Osteoblast (primary cell): ENCODE results near the gene PLXNB1. TPM values are rescaled to one million over a fixed set of nuclear protein-coding genes. Genes with fewer than 3 reads are reported as not detected.
A peak's percentile ranks its signal among the peaks of the same experiment; 100 is the strongest.

ENCODE experiments used
- DNase-seq: peaks from one replicate; pipeline ENCODE4 v3.0.0; 2011; ENCODE audit warnings: low spot score, mixed read lengths; ENCODE audit not compliant: insufficient read length; ENCODE audit errors: missing footprints
- H2AFZ ChIP-seq: 2 replicates; pipeline ENCODE4 v1.6.0; 2011; ENCODE audit warnings: mild to moderate bottlenecking, low read length
- H3K27ac ChIP-seq: 2 replicates; pipeline ENCODE4 v1.5.1; 2011; ENCODE audit warnings: mild to moderate bottlenecking, low read depth, low read length, moderate library complexity
- H3K27me3 ChIP-seq: 2 replicates; pipeline ENCODE4 v1.6.0; 2012; ENCODE audit warnings: mild to moderate bottlenecking, control low read depth, inconsistent platforms, low read length, moderate library complexity; ENCODE audit not compliant: insufficient read depth
- H3K36me3 ChIP-seq: 2 replicates; pipeline ENCODE4 v1.5.1; 2011; ENCODE audit warnings: mild to moderate bottlenecking, low read length, control low read depth, moderate library complexity; ENCODE audit not compliant: insufficient read depth
- H3K4me1 ChIP-seq: 2 replicates; pipeline ENCODE4 v1.5.1; 2011; ENCODE audit warnings: mild to moderate bottlenecking, low read length, control low read depth, moderate library complexity; ENCODE audit not compliant: insufficient read depth
- H3K4me2 ChIP-seq: 2 replicates; pipeline ENCODE4 v1.6.0; 2011; ENCODE audit warnings: mild to moderate bottlenecking, low read length; ENCODE audit not compliant: insufficient read depth
- H3K4me3 ChIP-seq: fragments of 200-600 bp; sonication (generic); 3 replicates; pipeline ENCODE4 v1.5.1; 2012; ENCODE audit warnings: mild to moderate bottlenecking, low read length, inconsistent platforms; ENCODE audit not compliant: insufficient read depth
- H3K79me2 ChIP-seq: 2 replicates; pipeline ENCODE4 v1.6.0; 2012; ENCODE audit warnings: mild to moderate bottlenecking, low read length, control low read depth, inconsistent platforms; ENCODE audit not compliant: insufficient read depth
- H3K9me3 ChIP-seq: 2 replicates; pipeline ENCODE4 v1.5.1; 2011; ENCODE audit warnings: low read depth, low read length, control low read depth
- H4K20me1 ChIP-seq: 2 replicates; pipeline ENCODE4 v1.6.0; 2012; ENCODE audit warnings: mild to moderate bottlenecking, low read length, control low read depth; ENCODE audit not compliant: insufficient read depth
- CTCF ChIP-seq: IDR thresholded peaks from 2 replicates; pipeline ENCODE4 v1.5.1; 2011; ENCODE audit warnings: mild to moderate bottlenecking, low read depth, low read length, moderate library complexity; ENCODE audit errors: extremely low read depth
- total RNA-seq: library from RNA; depleted of rRNA; stranded (reverse); fragments of >200 nt; gene quantifications from 2 replicates; pipeline ENCODE4 v1.2.3, GENCODE V29; 2012

The PLXNB1 gene
- total RNA-seq, 1 donor = 33.7 TPM

GRCh38 chr3:48388966-48389365 is 40.9 kb downstream of the PLXNB1 start:
- H3K4me3 ChIP-seq = no peak overlapping the region
- no peak overlapping the region for H3K27ac ChIP-seq
- peaks cover 26% of the 10 kb centered on the region for H3K27me3 ChIP-seq
- no peaks in the 10 kb centered on the region for H3K79me2 ChIP-seq
- no peaks in the 10 kb centered on the region for H3K36me3 ChIP-seq
- H2AFZ ChIP-seq = no peak overlapping the region
- DNase-seq = no peak
- no peak for TF ChIP-seq CTCF
- H3K9me3 ChIP-seq = no peaks in the 10 kb centered on the region
- H4K20me1 ChIP-seq = no peaks in the 10 kb centered on the region
- H3K4me2 ChIP-seq = no peak overlapping the region
- H3K4me1 ChIP-seq = no peaks in the 10 kb centered on the region

GRCh38 chr3:48387634-48388033 is 42.3 kb downstream of the PLXNB1 start:
- Histone ChIP-seq H2AFZ (no peak overlapping the region), H3K4me3 (no peak overlapping the region), H3K79me2 (no peaks in the 10 kb centered on the region), H3K4me2 (no peak overlapping the region), H3K9me3 (no peaks in the 10 kb centered on the region), H3K27ac (no peak overlapping the region), H3K27me3 (peaks cover 31% of the 10 kb centered on the region), H4K20me1 (no peaks in the 10 kb centered on the region), H3K36me3 (no peaks in the 10 kb centered on the region), H3K4me1 (no peaks in the 10 kb centered on the region)
- TF ChIP-seq CTCF = no peak
- DNase-seq = no peak

DNA sequence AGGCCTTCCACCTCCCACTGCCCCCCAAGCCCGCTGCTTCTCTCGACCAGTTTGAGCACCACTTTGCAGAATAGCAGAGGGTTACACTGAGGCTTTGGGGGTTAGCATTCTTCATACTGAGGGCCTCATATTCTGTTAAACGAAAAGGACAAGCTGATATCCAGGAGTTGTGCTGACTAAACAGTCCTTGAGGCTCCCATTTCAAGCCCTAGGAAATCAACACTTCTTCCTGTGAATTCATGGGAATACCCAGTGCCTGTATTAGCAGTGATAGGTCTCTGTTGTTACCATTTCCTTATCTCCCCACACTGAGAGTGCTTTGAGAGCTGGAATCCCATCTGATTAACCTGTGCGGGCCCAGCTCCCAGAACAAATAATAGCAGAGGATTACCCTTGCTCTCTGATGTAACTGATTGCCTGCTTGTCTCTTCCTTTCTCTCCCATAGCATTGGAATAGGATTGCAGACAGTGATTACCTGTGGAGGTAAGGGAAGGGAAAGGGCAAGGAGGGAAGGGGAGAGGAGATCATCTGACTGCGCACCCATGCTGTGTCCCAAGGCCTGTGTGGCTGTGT is 56.9 kb downstream of the PLXNB1 start:
- no peak for TF ChIP-seq CTCF
- Histone ChIP-seq H3K27me3 (peaks cover 6% of the 10 kb centered on the region), H3K4me2 (no peak overlapping the region), H3K4me3 (no peak overlapping the region), H3K9me3 (no peaks in the 10 kb centered on the region), H3K79me2 (no peaks in the 10 kb centered on the region), H3K4me1 (no peaks in the 10 kb centered on the region), H3K27ac (no peak overlapping the region), H4K20me1 (no peaks in the 10 kb centered on the region), H3K36me3 (no peaks in the 10 kb centered on the region), H2AFZ (no peak overlapping the region)
- DNase-seq = peak; percentile 25

- TF ChIP-seq CTCF = no peak
- no peak for DNase-seq
- no peaks in the 10 kb centered on the region for H3K79me2 ChIP-seq
Measured at GRCh38 chr3:48372377-48372770, 57.5 kb downstream of the PLXNB1 start.

More at GRCh38 chr3:48372377-48372770, 57.5 kb downstream of the PLXNB1 start:
- Histone ChIP-seq H3K9me3 (no peaks in the 10 kb centered on the region), H4K20me1 (no peaks in the 10 kb centered on the region), H3K4me3 (no peak overlapping the region), H3K4me1 (no peaks in the 10 kb centered on the region), H3K27ac (no peak overlapping the region), H3K4me2 (no peak overlapping the region), H2AFZ (no peak overlapping the region), H3K27me3 (peaks cover 6% of the 10 kb centered on the region), H3K36me3 (no peaks in the 10 kb centered on the region)
